Left lung (tissue), 10 donors: ENCODE measurements around the gene PDP2. TPM values are rescaled to one million over a fixed set of nuclear protein-coding genes. Genes with fewer than 3 reads are reported as not detected.

ENCODE experiments used
- ATAC-seq: fragments of 200-7000 bp; cut with Tn5 transposase; one replicate; pipeline ENCODE4 v1.9.1; 2020; ENCODE audit warnings: moderate library complexity
- DNase-seq, 4 donors: peaks; one replicate each; pipeline ENCODE4 v3.0.0-alpha.2; 2013 to 2020
- H3K27ac ChIP-seq, 2 donors: fragments of 200-600 bp; sonication (generic) in 1 of 2; one replicate each; pipeline versions ENCODE4 v1.5.0 to v1.8.0; 2020 to 2021
- H3K27me3 ChIP-seq, 2 donors: fragments of 200-600 bp; sonication (generic) in 1 of 2; one replicate each; pipeline versions ENCODE4 v1.5.0 to v1.8.0; 2020 to 2021
- H3K36me3 ChIP-seq, 2 donors: fragments of 200-600 bp; sonication (generic) in 1 of 2; one replicate each; pipeline versions ENCODE4 v1.5.0 to v1.8.0; 2020 to 2021
- H3K4me1 ChIP-seq, 2 donors: fragments of 200-600 bp; one replicate each; pipeline ENCODE4 v1.8.0; 2021
- H3K4me3 ChIP-seq, 2 donors: fragments of 200-600 bp; sonication (generic) in 1 of 2; one replicate each; pipeline versions ENCODE4 v1.5.0 to v1.8.0; 2020 to 2021; ENCODE audit warnings: mild to moderate bottlenecking in 1 of 2
- H3K9me3 ChIP-seq, 2 donors: fragments of 200-600 bp; sonication (generic) in 1 of 2; one replicate each; pipeline versions ENCODE4 v1.5.0 to v1.8.0; 2020 to 2021
- CTCF ChIP-seq, 2 donors: fragments of 200-600 bp; sonication (generic) in 1 of 2; IDR thresholded peaks; one replicate each; pipeline versions ENCODE4 v1.5.0 to v1.8.0; 2021; ENCODE audit warnings: antibody characterized with exemption in 2 of 2
- intact Hi-C, 2 donors: fragments of 100-400 bp; cut with DNase I; formaldehyde crosslinking; loops; one replicate each; pipeline versions ENCODE4 v1.11.2 to v1.14.2; 2022
- polyA plus RNA-seq, 6 donors: library from polyadenylated mRNA; unstranded; fragments of 120-200 nt; gene quantifications; one replicate each; pipeline ENCODE4 v1.2.1, GENCODE V29; 2013; ENCODE audit not compliant: insufficient read length in 6 of 6
- total RNA-seq, 2 donors: library from RNA; stranded (reverse); fragmentation: NEBNext Ultra II Directional; extraction: Animal tissue kit (Norgen Biotek cat#: 25700); gene quantifications; one replicate each; pipeline ENCODE4 v1.2.1, GENCODE V29; 2021
- donor health status: DM: no; HTN: yes; CAD: no.
- donor health status: DM: no; HTN: no; CAD: no.

PDP2 gene
- total and polyA plus RNA-seq, 8 donors, result 8.9 to 36.3 (median 9.7) TPM

- H3K4me1 ChIP-seq, result peaks cover 21 to 52% of the 10 kb centered on the region in 2 donors
- DNase-seq (no peak), ATAC-seq (peak; percentile 34)
- peaks cover 0 to 1% of the 10 kb centered on the region in 2 donors for H3K36me3 ChIP-seq
- H3K27ac ChIP-seq, result peak overlapping the region; percentile 63 to 72
- no peak for TF ChIP-seq CTCF (IDR thresholded peaks at IDR 0.05)
- no peak overlapping the region for H3K4me3 ChIP-seq
- intact Hi-C loops, result no loop called here
- no peaks in the 10 kb centered on the region for H3K9me3 ChIP-seq
- H3K27me3 ChIP-seq, result peaks cover 0 to 54% of the 10 kb centered on the region in 2 donors
These were observed 46.0 kb downstream of the PDP2 start for GRCh38 chr16:66926171-66926947.

- Histone ChIP-seq H3K27ac (peak overlapping the region; percentile 63 to 72), H3K4me1 (peaks cover 21 to 52% of the 10 kb centered on the region in 2 donors), H3K4me3 (no peak overlapping the region), H3K36me3 (peaks cover 0 to 6% of the 10 kb centered on the region in 2 donors), H3K27me3 (peaks cover 0 to 48% of the 10 kb centered on the region in 2 donors), H3K9me3 (no peaks in the 10 kb centered on the region)
- peak in 2 of 4 donors; percentile 75 to 80 for DNase-seq
- peak; percentile 67 for ATAC-seq
- intact Hi-C loops, result no loop called here
- TF ChIP-seq CTCF (IDR thresholded peaks at IDR 0.05), result no peak
These were observed 46.7 kb downstream of the PDP2 start for GRCh38 chr16:66926961-66927436.

GRCh38 chr16:66927918-66928649 lies 47.8 kb downstream of the PDP2 start:
- Histone ChIP-seq H3K9me3 (no peaks in the 10 kb centered on the region), H3K36me3 (peaks cover 0 to 12% of the 10 kb centered on the region in 2 donors), H3K4me3 (no peak overlapping the region), H3K4me1 (peaks cover 21 to 58% of the 10 kb centered on the region in 2 donors), H3K27ac (peak overlapping the region in 1 of 2 donors; percentile 72), H3K27me3 (peaks cover 0 to 37% of the 10 kb centered on the region in 2 donors)
- intact Hi-C loops, result no loop called here
- ATAC-seq (no peak), DNase-seq (no peak)
- TF ChIP-seq CTCF (IDR thresholded peaks at IDR 0.05), result no peak

GRCh38 chr16:66928702-66929388 lies 48.5 kb downstream of the PDP2 start:
- no peak for DNase-seq
- no peaks in the 10 kb centered on the region for H3K9me3 ChIP-seq

More at GRCh38 chr16:66928702-66929388, 48.5 kb downstream of the PDP2 start:
- Histone ChIP-seq H3K4me1 (peaks cover 27 to 58% of the 10 kb centered on the region in 2 donors), H3K4me3 (no peak overlapping the region), H3K27me3 (peaks cover 0 to 29% of the 10 kb centered on the region in 2 donors), H3K27ac (no peak overlapping the region), H3K36me3 (peaks cover 0 to 12% of the 10 kb centered on the region in 2 donors)
- TF ChIP-seq CTCF (IDR thresholded peaks at IDR 0.05), result no peak
- intact Hi-C loops, result no loop called here
- no peak for ATAC-seq
